Activated T-helper 1 cell treated with Interleukin-2 at 50 U/mL for 16 hours (primary cell): ENCODE results near the gene OGFRL1.

ENCODE experiments used
- DNase-seq: peaks from one replicate; pipeline ENCODE4 v3.0.0-alpha.2; 2020; ENCODE audit warnings: low read depth

OGFRL1 gene

GRCh38 chr6:71287038-71287437 is 1.6 kb upstream of the OGFRL1 start:
- no peak for DNase-seq

- DNase-seq: no peak
Measured at GRCh38 chr6:71287926-71288227, 734 bp upstream of the OGFRL1 start.

- no peak for DNase-seq
Measured at GRCh38 chr6:71289039-71289801, 609 bp downstream of the OGFRL1 start.

DNA sequence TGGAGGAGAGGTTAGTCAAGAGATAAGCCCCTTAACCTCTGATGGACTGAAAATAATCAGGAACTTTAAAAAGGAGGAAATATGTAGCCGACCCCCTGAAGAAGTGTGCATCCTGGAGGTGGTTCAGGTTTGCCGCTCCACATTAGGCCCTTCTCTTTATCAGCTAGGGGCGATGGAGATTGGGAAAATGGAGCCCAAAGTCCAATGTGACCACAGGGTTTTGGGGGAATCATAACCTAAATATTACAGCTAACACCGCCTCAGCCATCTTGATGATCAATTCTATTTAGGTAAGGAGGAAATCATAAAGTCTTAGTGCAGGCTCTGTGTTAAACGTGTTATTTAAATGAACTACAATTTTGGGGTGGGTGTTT is 1.2 kb downstream of the OGFRL1 start:
- no peak for DNase-seq

GRCh38 chr6:71290611-71291010 is 2.0 kb downstream of the OGFRL1 start:
- no peak for DNase-seq

GRCh38 chr6:71292001-71292400 is 3.4 kb downstream of the OGFRL1 start:
- no peak for DNase-seq

DNA sequence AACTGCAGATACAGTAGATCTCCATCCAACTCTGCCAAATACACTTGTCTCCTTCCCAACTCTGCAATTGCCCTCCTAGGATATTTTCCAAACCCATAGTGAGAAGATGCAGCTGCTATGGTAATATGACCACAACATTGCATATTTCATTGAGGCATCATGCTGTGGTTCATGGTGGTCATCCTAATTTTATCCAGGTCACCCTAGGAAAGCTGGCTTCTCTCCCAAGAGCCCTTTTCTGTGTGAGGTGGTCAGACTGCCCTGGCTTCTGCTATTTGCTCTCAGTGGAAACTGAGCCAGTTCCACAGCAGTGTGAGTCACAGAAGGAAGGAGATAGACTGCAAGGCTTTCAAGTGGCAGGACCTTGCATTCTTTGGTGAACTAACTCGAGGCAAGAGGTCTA is 5.5 kb downstream of the OGFRL1 start:
- no peak for DNase-seq

GRCh38 chr6:71298459-71298858 is 9.8 kb downstream of the OGFRL1 start:
- DNase-seq: no peak

- no peak for DNase-seq
Measured at GRCh38 chr6:71299541-71300470, 11.2 kb downstream of the OGFRL1 start.

- no peak for DNase-seq
Measured at GRCh38 chr6:71300561-71301168, 12.1 kb downstream of the OGFRL1 start.

- no peak for DNase-seq
Measured at GRCh38 chr6:71301546-71301945, 12.9 kb downstream of the OGFRL1 start.

- DNase-seq: no peak
Measured at GRCh38 chr6:71309656-71310055, 21.0 kb downstream of the OGFRL1 start.

- no peak for DNase-seq
Measured at GRCh38 chr6:71310261-71310660, 21.6 kb downstream of the OGFRL1 start.

GRCh38 chr6:71312089-71312488 is 23.5 kb downstream of the OGFRL1 start:
- DNase-seq: no peak

GRCh38 chr6:71317441-71317840 is 28.8 kb downstream of the OGFRL1 start:
- no peak for DNase-seq

- DNase-seq: no peak
Measured at GRCh38 chr6:71320041-71320440, 31.4 kb downstream of the OGFRL1 start.

- no peak for DNase-seq
Measured at GRCh38 chr6:71321314-71321713, 32.7 kb downstream of the OGFRL1 start.

- DNase-seq: no peak
Measured at GRCh38 chr6:71324194-71324785, 35.7 kb downstream of the OGFRL1 start.

DNA sequence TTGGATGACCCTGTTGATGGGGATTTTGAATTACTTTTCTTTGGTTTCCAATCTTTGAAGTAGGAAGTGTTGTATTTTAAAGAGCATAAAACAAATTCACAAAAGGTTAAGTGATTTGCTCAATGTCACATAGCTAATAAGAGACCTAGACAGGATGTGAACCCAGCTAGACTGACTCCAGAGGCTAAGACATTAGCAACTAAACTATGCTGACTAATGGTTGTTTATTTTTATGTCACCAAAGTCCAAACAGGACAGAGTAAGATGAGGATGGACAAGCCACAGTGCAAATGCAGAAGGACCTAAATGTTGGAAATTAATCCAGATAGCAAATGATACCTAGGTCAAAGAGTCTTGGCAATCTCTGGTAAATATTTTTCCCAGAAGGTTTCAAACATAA is 38.0 kb downstream of the OGFRL1 start:
- no peak for DNase-seq

- no peak for DNase-seq
Measured at GRCh38 chr6:71330501-71330900, 41.9 kb downstream of the OGFRL1 start.

DNA sequence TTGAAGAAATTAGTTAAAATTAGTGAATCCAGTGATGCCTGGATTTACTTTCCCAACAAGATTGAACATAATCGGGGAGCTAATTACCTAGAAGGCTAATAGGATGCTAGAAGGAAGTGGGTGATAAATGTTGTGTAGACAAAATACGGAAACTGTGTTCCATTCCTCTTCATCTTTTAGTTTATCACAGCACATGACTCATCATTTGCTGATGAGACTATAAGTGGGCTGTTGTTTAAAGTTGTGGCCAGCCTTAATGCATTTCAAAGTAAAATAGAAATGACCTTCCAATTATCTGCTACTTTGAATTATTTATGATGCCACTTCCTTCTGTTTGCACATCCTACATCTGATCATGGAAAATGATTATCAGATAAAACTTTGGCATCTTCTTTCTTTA is 43.4 kb downstream of the OGFRL1 start:
- no peak for DNase-seq

GRCh38 chr6:71333050-71333449 is 44.4 kb downstream of the OGFRL1 start:
- DNase-seq: no peak

DNA sequence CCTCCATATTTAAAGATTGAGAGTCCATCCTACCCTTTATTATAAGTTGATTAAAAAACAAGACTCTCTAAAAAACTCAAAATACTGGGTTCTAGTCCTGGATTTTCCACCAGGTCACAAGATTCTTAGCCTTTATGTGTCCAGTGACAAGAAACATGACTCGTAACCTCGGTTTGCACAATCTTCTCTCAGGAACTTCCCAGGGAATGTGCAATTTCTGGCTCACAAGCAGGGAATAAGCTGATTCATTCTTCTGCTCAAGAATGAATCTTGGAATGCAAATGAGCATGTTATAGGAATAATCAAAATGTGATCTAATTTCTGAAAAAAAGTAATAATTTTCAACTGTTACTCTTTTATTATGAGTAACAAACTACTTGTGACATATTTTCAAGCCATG is 45.1 kb downstream of the OGFRL1 start:
- DNase-seq: no peak
